PFSK-1 (cell line): ENCODE measurements around the gene CUX1.

Source experiments
- FOXP2 ChIP-seq: optimal IDR thresholded peaks from 2 replicates; pipeline ENCODE3; 2011; ENCODE audit warnings: borderline replicate concordance, control low read depth, inconsistent platforms; ENCODE audit not compliant: insufficient read depth; ENCODE audit errors: extremely low read length, extremely low read depth
- POLR2AphosphoS5 ChIP-seq: IDR thresholded peaks from 2 replicates; pipeline ENCODE4 v1.6.1; 2012; ENCODE audit warnings: low read depth, mild to moderate bottlenecking, control low read depth, low read length, moderate library complexity
- REST ChIP-seq, 2 experiments: IDR thresholded peaks; 2 replicates each; pipeline versions ENCODE4 v1.6.1 to v1.8.0; 2011 to 2012; ENCODE audit warnings: low read depth in 2 of 2, low read length in 2 of 2, control low read depth in 1 of 2, inconsistent platforms in 1 of 2, mild to moderate bottlenecking in 1 of 2, moderate library complexity in 1 of 2; ENCODE audit not compliant: insufficient read depth in 1 of 2
- TAF1 ChIP-seq: IDR thresholded peaks from 2 replicates; pipeline ENCODE4 v1.6.1; 2012; ENCODE audit warnings: low read length, control low read depth, borderline replicate concordance; ENCODE audit not compliant: insufficient read depth

- no peak for TF ChIP-seq POLR2AphosphoS5
- no peak for TF ChIP-seq REST (IDR thresholded peaks at IDR 0.05; ENCODE audit: insufficient read depth in 1 of 2, low read depth in 2 of 2, low read length in 2 of 2)
- no peak for TF ChIP-seq FOXP2
- no peak for TF ChIP-seq TAF1
These were observed 15.4 kb downstream of the CUX1 start for GRCh38 chr7:101832685-101833375.
